IPS-20b (cell line): ENCODE results near the gene PTGR1.
A peak's percentile ranks its signal among the peaks of the same experiment; 100 is the strongest.
"Not testable (repeated sequence)": the region's sequence is repeated elsewhere in the genome, so short reads cannot be mapped to it uniquely, and the experiment has no call there.

Source experiments
- H3K27ac ChIP-seq: one replicate; pipeline ENCODE4 v1.5.1; 2013; ENCODE audit warnings: low read length
- H3K27me3 ChIP-seq: 2 replicates; pipeline ENCODE4 v1.6.1; 2013; ENCODE audit warnings: mild to moderate bottlenecking, low read length, inconsistent platforms; ENCODE audit not compliant: insufficient read depth
- H3K36me3 ChIP-seq: 2 replicates; pipeline ENCODE4 v1.6.1; 2013; ENCODE audit warnings: low read depth, mild to moderate bottlenecking, inconsistent platforms, low read length, moderate library complexity; ENCODE audit not compliant: insufficient read depth
- H3K4me1 ChIP-seq: 2 replicates; pipeline ENCODE4 v1.6.1; 2013; ENCODE audit warnings: mild to moderate bottlenecking, control low read depth, inconsistent platforms, low read length, moderate library complexity; ENCODE audit not compliant: insufficient read depth
- H3K4me3 ChIP-seq: 2 replicates; pipeline ENCODE4 v1.5.1; 2013; ENCODE audit warnings: mild to moderate bottlenecking, low read length, inconsistent platforms
- H3K9ac ChIP-seq: 2 replicates; pipeline ENCODE4 v1.6.1; 2013; ENCODE audit warnings: low read depth, mild to moderate bottlenecking, inconsistent platforms, low read length, moderate library complexity
- H3K9me3 ChIP-seq: 2 replicates; pipeline ENCODE4 v1.6.1; 2013; ENCODE audit warnings: mild to moderate bottlenecking, low read depth, low read length, inconsistent platforms; ENCODE audit not compliant: insufficient read depth

Gene PTGR1

GRCh38 chr9:111572950-111573604 is 26.4 kb downstream of the PTGR1 start:
- no peak overlapping the region for H3K27ac ChIP-seq
- H3K36me3 ChIP-seq: peaks cover 76% of the 10 kb centered on the region
- H3K9me3 ChIP-seq: peaks cover 13% of the 10 kb centered on the region
- H3K27me3 ChIP-seq: no peaks in the 10 kb centered on the region
- H3K4me3 ChIP-seq: no peak overlapping the region
- no peaks in the 10 kb centered on the region for H3K4me1 ChIP-seq
- H3K9ac ChIP-seq: no peak overlapping the region

GRCh38 chr9:111568127-111568526 is 31.3 kb downstream of the PTGR1 start:
- Histone ChIP-seq H3K36me3 (peaks cover 69% of the 10 kb centered on the region), H3K9me3 (peaks cover 19% of the 10 kb centered on the region)
- H3K9ac ChIP-seq, H3K4me1 ChIP-seq, H3K27me3 ChIP-seq, H3K27ac ChIP-seq, H3K4me3 ChIP-seq: not testable (repeated sequence)

GRCh38 chr9:111566234-111566633 is 33.2 kb downstream of the PTGR1 start:
- no peak overlapping the region for H3K9ac ChIP-seq
- H3K4me3 ChIP-seq: no peak overlapping the region
- no peaks in the 10 kb centered on the region for H3K27me3 ChIP-seq
- H3K9me3 ChIP-seq: peaks cover 19% of the 10 kb centered on the region
- H3K4me1 ChIP-seq: no peaks in the 10 kb centered on the region
- H3K36me3 ChIP-seq: peaks cover 64% of the 10 kb centered on the region
- H3K27ac ChIP-seq: no peak overlapping the region

- no peak overlapping the region for H3K4me3 ChIP-seq
- H3K4me1 ChIP-seq: no peaks in the 10 kb centered on the region
- no peak overlapping the region for H3K9ac ChIP-seq
- H3K27ac ChIP-seq: no peak overlapping the region
- H3K36me3 ChIP-seq: peaks cover 19% of the 10 kb centered on the region
- H3K27me3 ChIP-seq: no peaks in the 10 kb centered on the region
- H3K9me3 ChIP-seq: peaks cover 2% of the 10 kb centered on the region; the same call in 1 of the 2 replicates
These were observed 38.2 kb downstream of the PTGR1 start for GRCh38 chr9:111561165-111561719.

GRCh38 chr9:111559000-111559610 is 40.3 kb downstream of the PTGR1 start:
- H3K4me1 ChIP-seq: no peaks in the 10 kb centered on the region
- H3K9ac ChIP-seq: no peak overlapping the region
- no peak overlapping the region for H3K4me3 ChIP-seq
- H3K27ac ChIP-seq: no peak overlapping the region
- H3K27me3 ChIP-seq: no peaks in the 10 kb centered on the region
- peaks cover 24% of the 10 kb centered on the region for H3K36me3 ChIP-seq
- H3K9me3 ChIP-seq: peaks cover 7% of the 10 kb centered on the region; the same call in 1 of the 2 replicates

GRCh38 chr9:111555425-111555824 is 44.0 kb downstream of the PTGR1 start:
- peaks cover 15% of the 10 kb centered on the region; the same call in 1 of the 2 replicates for H3K9me3 ChIP-seq
- H3K27ac ChIP-seq, H3K9ac ChIP-seq, H3K4me3 ChIP-seq, H3K27me3 ChIP-seq, H3K4me1 ChIP-seq: not testable (repeated sequence)
- peaks cover 39% of the 10 kb centered on the region for H3K36me3 ChIP-seq

- Histone ChIP-seq H3K27me3 (no peaks in the 10 kb centered on the region), H3K27ac (no peak overlapping the region), H3K36me3 (peaks cover 96% of the 10 kb centered on the region), H3K9me3 (peaks cover 76% of the 10 kb centered on the region), H3K9ac (no peak overlapping the region), H3K4me3 (no peak overlapping the region), H3K4me1 (no peaks in the 10 kb centered on the region)
These were observed 50.8 kb downstream of the PTGR1 start for GRCh38 chr9:111548623-111549022.

GRCh38 chr9:111542497-111543254 is 56.8 kb downstream of the PTGR1 start:
- no peak overlapping the region for H3K27ac ChIP-seq
- no peaks in the 10 kb centered on the region for H3K4me1 ChIP-seq
- no peak overlapping the region for H3K9ac ChIP-seq
- H3K4me3 ChIP-seq: peak overlapping the region; percentile 12; the same call in 1 of the 2 replicates
- peaks cover 99% of the 10 kb centered on the region for H3K36me3 ChIP-seq
- no peaks in the 10 kb centered on the region for H3K27me3 ChIP-seq
- peaks cover 98% of the 10 kb centered on the region for H3K9me3 ChIP-seq

GRCh38 chr9:111533099-111533790 is 66.2 kb downstream of the PTGR1 start:
- H3K27ac ChIP-seq: no peak overlapping the region
- no peaks in the 10 kb centered on the region for H3K27me3 ChIP-seq
- H3K36me3 ChIP-seq: peaks cover 82% of the 10 kb centered on the region
- no peak overlapping the region for H3K9ac ChIP-seq
- H3K4me3 ChIP-seq: no peak overlapping the region
- peaks cover 18% of the 10 kb centered on the region for H3K4me1 ChIP-seq
- peaks cover 35% of the 10 kb centered on the region for H3K9me3 ChIP-seq

GRCh38 chr9:111531716-111532115 is 67.7 kb downstream of the PTGR1 start:
- Histone ChIP-seq H3K9me3 (peaks cover 20% of the 10 kb centered on the region), H3K27ac (peak overlapping the region; percentile 21), H3K36me3 (peaks cover 80% of the 10 kb centered on the region), H3K9ac (no peak overlapping the region), H3K4me3 (no peak overlapping the region), H3K27me3 (no peaks in the 10 kb centered on the region), H3K4me1 (peaks cover 30% of the 10 kb centered on the region)

- Histone ChIP-seq H3K27me3 (no peaks in the 10 kb centered on the region), H3K4me1 (peaks cover 40% of the 10 kb centered on the region), H3K4me3 (peak overlapping the region; percentile 58; the same call in 1 of the 2 replicates), H3K27ac (no peak overlapping the region), H3K9ac (peak overlapping the region; percentile 60), H3K9me3 (peaks cover 7% of the 10 kb centered on the region), H3K36me3 (peaks cover 65% of the 10 kb centered on the region)
These were observed 69.7 kb downstream of the PTGR1 start for GRCh38 chr9:111529787-111530186.
